Astrocyte (in vitro differentiated cells and primary cell): ENCODE data around the gene SLC15A1.

Experiments used
- EZH2 ChIP-seq: IDR thresholded peaks from 2 replicates; pipeline ENCODE4 v1.6.1; 2012; ENCODE audit warnings: mild to moderate bottlenecking, low read length, inconsistent platforms; ENCODE audit not compliant: insufficient read depth
- TF ChIP-seq, protein P1 (sequence below): IDR thresholded peaks from 2 replicates; pipeline ENCODE4 v1.5.1; 2011; ENCODE audit warnings: low read depth, mild to moderate bottlenecking, inconsistent platforms, low read length, moderate library complexity; ENCODE audit not compliant: insufficient read depth

DNA sequence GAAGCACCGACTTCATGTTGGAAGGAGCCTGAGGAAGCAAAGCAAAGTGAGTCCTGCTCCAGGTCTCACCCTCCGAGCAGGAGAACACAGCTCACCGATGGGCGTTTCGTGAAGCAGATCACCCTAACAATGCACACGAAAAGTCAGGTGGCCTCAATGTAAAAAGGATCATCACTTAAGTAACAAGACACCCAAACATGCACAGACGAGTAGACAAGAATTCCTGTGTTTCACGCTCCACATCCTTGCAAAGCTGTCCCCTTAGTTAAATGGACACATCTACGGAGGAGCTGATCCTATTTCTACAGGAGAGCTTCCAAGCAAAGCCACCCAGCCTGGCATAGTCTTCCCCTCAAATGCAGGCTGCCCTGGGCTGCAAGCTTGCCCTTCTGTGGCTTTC lies 66.2 kb downstream of the SLC15A1 start:
- TF ChIP-seq, protein P1, sequence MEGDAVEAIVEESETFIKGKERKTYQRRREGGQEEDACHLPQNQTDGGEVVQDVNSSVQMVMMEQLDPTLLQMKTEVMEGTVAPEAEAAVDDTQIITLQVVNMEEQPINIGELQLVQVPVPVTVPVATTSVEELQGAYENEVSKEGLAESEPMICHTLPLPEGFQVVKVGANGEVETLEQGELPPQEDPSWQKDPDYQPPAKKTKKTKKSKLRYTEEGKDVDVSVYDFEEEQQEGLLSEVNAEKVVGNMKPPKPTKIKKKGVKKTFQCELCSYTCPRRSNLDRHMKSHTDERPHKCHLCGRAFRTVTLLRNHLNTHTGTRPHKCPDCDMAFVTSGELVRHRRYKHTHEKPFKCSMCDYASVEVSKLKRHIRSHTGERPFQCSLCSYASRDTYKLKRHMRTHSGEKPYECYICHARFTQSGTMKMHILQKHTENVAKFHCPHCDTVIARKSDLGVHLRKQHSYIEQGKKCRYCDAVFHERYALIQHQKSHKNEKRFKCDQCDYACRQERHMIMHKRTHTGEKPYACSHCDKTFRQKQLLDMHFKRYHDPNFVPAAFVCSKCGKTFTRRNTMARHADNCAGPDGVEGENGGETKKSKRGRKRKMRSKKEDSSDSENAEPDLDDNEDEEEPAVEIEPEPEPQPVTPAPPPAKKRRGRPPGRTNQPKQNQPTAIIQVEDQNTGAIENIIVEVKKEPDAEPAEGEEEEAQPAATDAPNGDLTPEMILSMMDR = no peak
- no peak for TF ChIP-seq EZH2
